Cardiac muscle cell (in vitro differentiated cells and primary cell): ENCODE measurements around the gene TTLL5. TPM values are rescaled to one million over a fixed set of nuclear protein-coding genes. Genes with fewer than 3 reads are reported as not detected.
A peak's percentile ranks its signal among the peaks of the same experiment; 100 is the strongest.

Source experiments
- DNase-seq, 2 donors: peaks; one replicate each; pipeline versions ENCODE4 v3.0.0 to v3.0.0-alpha.2; 2010 to 2017; ENCODE audit warnings: low read depth in 1 of 2, low spot score in 1 of 2
- H3K27ac ChIP-seq: fragments of 200-600 bp; sonication (generic); 2 replicates; pipeline ENCODE4 v1.5.1; 2016
- H3K27me3 ChIP-seq: fragments of 200-600 bp; sonication (generic); 2 replicates; pipeline ENCODE4 v1.6.0; 2016; ENCODE audit warnings: control low read depth
- H3K36me3 ChIP-seq: fragments of 200-600 bp; sonication (generic); 2 replicates; pipeline ENCODE4 v1.5.1; 2016; ENCODE audit warnings: control low read depth
- H3K4me1 ChIP-seq: fragments of 200-600 bp; sonication (generic); 2 replicates; pipeline ENCODE4 v1.8.1; 2017; ENCODE audit warnings: low read depth, mild to moderate bottlenecking, mixed run types
- H3K4me3 ChIP-seq: fragments of 200-600 bp; sonication (generic); 2 replicates; pipeline ENCODE4 v1.5.1; 2016; ENCODE audit warnings: mild to moderate bottlenecking
- H3K9me3 ChIP-seq: fragments of 200-600 bp; sonication (generic); 2 replicates; pipeline ENCODE4 v1.5.1; 2017; ENCODE audit warnings: low read depth, mild to moderate bottlenecking, control low read depth
- CTCF ChIP-seq: IDR thresholded peaks from 2 replicates; pipeline ENCODE4 v1.5.1; 2012; ENCODE audit warnings: low read depth, mild to moderate bottlenecking, low read length
- polyA plus RNA-seq: library from polyadenylated mRNA; unstranded; fragments of >200 nt; fragmentation: Nextera tagmentation; extraction: Ambion mirVana; gene quantifications from 2 replicates; pipeline ENCODE4 v1.2.1, GENCODE V29; 2016
- total RNA-seq: library from RNA; depleted of rRNA; stranded (reverse); fragments of >200 nt; gene quantifications from 2 replicates; pipeline ENCODE4 v1.2.3, GENCODE V29; 2016

Gene TTLL5
- total and polyA plus RNA-seq, 2 experiments from 2014 or later: 24.1 to 28.4 TPM

GRCh38 chr14:75773046-75773445 is 112.0 kb downstream of the TTLL5 start:
- H3K27ac ChIP-seq: no peak overlapping the region
- H3K27me3 ChIP-seq: no peaks in the 10 kb centered on the region
- H3K4me1 ChIP-seq: peaks cover 6% of the 10 kb centered on the region
- peaks cover 12% of the 10 kb centered on the region for H3K36me3 ChIP-seq
- H3K4me3 ChIP-seq: no peak overlapping the region
- TF ChIP-seq CTCF: no peak
- no peak for DNase-seq
- H3K9me3 ChIP-seq: no peaks in the 10 kb centered on the region

GRCh38 chr14:75781096-75781495 is 120.0 kb downstream of the TTLL5 start:
- Histone ChIP-seq H3K36me3 (peaks cover 11% of the 10 kb centered on the region), H3K9me3 (no peaks in the 10 kb centered on the region), H3K27me3 (no peaks in the 10 kb centered on the region), H3K27ac (no peak overlapping the region), H3K4me3 (no peak overlapping the region), H3K4me1 (peaks cover 29% of the 10 kb centered on the region)
- no peak for TF ChIP-seq CTCF
- DNase-seq: no peak

- no peak for TF ChIP-seq CTCF
- H3K27me3 ChIP-seq: no peaks in the 10 kb centered on the region
- peaks cover 22% of the 10 kb centered on the region for H3K4me1 ChIP-seq
- DNase-seq: peak in 1 of 2 donors; percentile 42
- H3K27ac ChIP-seq: peak overlapping the region; percentile 5
- no peak overlapping the region for H3K4me3 ChIP-seq
- no peaks in the 10 kb centered on the region for H3K9me3 ChIP-seq
- peaks cover 8% of the 10 kb centered on the region for H3K36me3 ChIP-seq
These were observed 122.1 kb downstream of the TTLL5 start for GRCh38 chr14:75783184-75783583.

- H3K9me3 ChIP-seq: no peaks in the 10 kb centered on the region
- peaks cover 8% of the 10 kb centered on the region for H3K36me3 ChIP-seq
- H3K27me3 ChIP-seq: no peaks in the 10 kb centered on the region
- no peak for DNase-seq
- peak overlapping the region; percentile 5 for H3K27ac ChIP-seq
- no peak for TF ChIP-seq CTCF
- peaks cover 16% of the 10 kb centered on the region for H3K4me1 ChIP-seq
- H3K4me3 ChIP-seq: no peak overlapping the region
These were observed 122.7 kb downstream of the TTLL5 start for GRCh38 chr14:75783602-75784313.

GRCh38 chr14:75784314-75784686 is 123.3 kb downstream of the TTLL5 start:
- peaks cover 8% of the 10 kb centered on the region for H3K36me3 ChIP-seq
- no peak for TF ChIP-seq CTCF
- H3K4me3 ChIP-seq: no peak overlapping the region
- H3K27me3 ChIP-seq: no peaks in the 10 kb centered on the region
- no peak overlapping the region for H3K27ac ChIP-seq
- no peaks in the 10 kb centered on the region for H3K9me3 ChIP-seq
- H3K4me1 ChIP-seq: peaks cover 11% of the 10 kb centered on the region
- DNase-seq: no peak

GRCh38 chr14:75793806-75794205 is 132.8 kb downstream of the TTLL5 start:
- Histone ChIP-seq H3K9me3 (no peaks in the 10 kb centered on the region), H3K27me3 (no peaks in the 10 kb centered on the region), H3K4me1 (no peaks in the 10 kb centered on the region), H3K27ac (no peak overlapping the region), H3K36me3 (no peaks in the 10 kb centered on the region), H3K4me3 (no peak overlapping the region)
- peak in 1 of 2 donors; percentile 55 for DNase-seq
- peak; percentile 30 for TF ChIP-seq CTCF
